ENCODE measurements around the gene RCAN1.
"Not testable (repeated sequence)": the region's sequence is repeated elsewhere in the genome, so short reads cannot be mapped to it uniquely, and the experiment has no call there.

RCAN1 gene

GRCh38 chr21:34517039-34517438, 97.9 kb downstream of the RCAN1 start:
- no peak for DNase-seq (ENCODE audit: low spot score)

- no peak for DNase-seq (ENCODE audit: low spot score)
These were observed 100.3 kb downstream of the RCAN1 start for GRCh38 chr21:34514576-34515115.

GRCh38 chr21:34513129-34513675, 101.7 kb downstream of the RCAN1 start:
- no peak for DNase-seq (ENCODE audit: low spot score)

GRCh38 chr21:34511787-34512455, 103.0 kb downstream of the RCAN1 start, which contains the start of gene KCNE1:
TSS of gene KCNE1 (minus strand) at chr21:34512210. CDS start at chr21:34449634, 62,576 bp downstream.
- DNase-seq (ENCODE audit: low spot score): no peak

- no peak for DNase-seq (ENCODE audit: low spot score)
These were observed 103.7 kb downstream of the RCAN1 start for GRCh38 chr21:34511181-34511580.

- peak; percentile 24 for DNase-seq (ENCODE audit: low spot score)
These were observed 104.5 kb downstream of the RCAN1 start for GRCh38 chr21:34510148-34511142.

- no peak for DNase-seq (ENCODE audit: low spot score)
These were observed 105.8 kb downstream of the RCAN1 start for GRCh38 chr21:34509151-34509550.

- no peak for DNase-seq (ENCODE audit: low spot score)
These were observed 110.3 kb downstream of the RCAN1 start for GRCh38 chr21:34504595-34504994.

- DNase-seq (ENCODE audit: low spot score): no peak
These were observed 112.3 kb downstream of the RCAN1 start for GRCh38 chr21:34502480-34503106.

- no peak for DNase-seq (ENCODE audit: low spot score)
These were observed 113.2 kb downstream of the RCAN1 start for GRCh38 chr21:34501716-34502115.

GRCh38 chr21:34500191-34500590, 114.7 kb downstream of the RCAN1 start:
- no peak for DNase-seq (ENCODE audit: low spot score)

GRCh38 chr21:34499116-34499515, 115.8 kb downstream of the RCAN1 start:
- DNase-seq (ENCODE audit: low spot score): no peak

- no peak for DNase-seq (ENCODE audit: low spot score)
These were observed 116.3 kb downstream of the RCAN1 start for GRCh38 chr21:34498623-34499022.

- DNase-seq (ENCODE audit: low spot score): not testable (repeated sequence)
These were observed 131.1 kb downstream of the RCAN1 start for GRCh38 chr21:34483854-34484253.

- DNase-seq (ENCODE audit: low spot score): not testable (repeated sequence)
These were observed 131.5 kb downstream of the RCAN1 start for GRCh38 chr21:34483435-34483834.

GRCh38 chr21:34467333-34467732, 147.6 kb downstream of the RCAN1 start:
- not testable (repeated sequence) for DNase-seq (ENCODE audit: low spot score)

All from cerebellar cortex (tissue), 1 donor.